Ovary (tissue), 9 donors: ENCODE data around the gene SBNO2. TPM values are rescaled to one million over a fixed set of nuclear protein-coding genes. Genes with fewer than 3 reads are reported as not detected.

Experiments
- DNase-seq, 5 donors: peaks; one replicate each; pipeline ENCODE4 v3.0.0-alpha.2; 2019 to 2020
- H3K27ac ChIP-seq, 2 donors: fragments of 200-600 bp; one replicate each; pipeline versions ENCODE4 v1.5.1 to v1.8.0; 2019 to 2022
- H3K27me3 ChIP-seq: fragments of 200-600 bp; one replicate; pipeline ENCODE4 v1.8.0; 2022
- H3K36me3 ChIP-seq: fragments of 200-600 bp; sonication (generic); one replicate; pipeline ENCODE4 v1.5.1; 2019
- H3K4me1 ChIP-seq: one replicate; pipeline ENCODE4 v1.8.1; 2013; ENCODE audit warnings: mild to moderate bottlenecking, moderate library complexity; ENCODE audit not compliant: insufficient read depth
- H3K4me3 ChIP-seq: fragments of 200-600 bp; sonication (generic); one replicate; pipeline ENCODE4 v1.5.1; 2017
- H3K9me3 ChIP-seq, 2 donors: fragments of 200-600 bp in 1 of 2; sonication (generic) in 1 of 2; one replicate each; pipeline versions ENCODE4 v1.5.1 to v1.8.1; 2013 to 2019; ENCODE audit warnings: mild to moderate bottlenecking in 1 of 2, moderate library complexity in 1 of 2
- EP300 ChIP-seq: sonication (generic); formaldehyde crosslinking; IDR thresholded peaks from one replicate; pipeline ENCODE4 v1.6.1; 2017; ENCODE audit warnings: antibody characterized with exemption
- POLR2A ChIP-seq: fragments of 450-650 bp; IDR thresholded peaks from one replicate; pipeline ENCODE4 v1.6.1; 2017; ENCODE audit warnings: antibody characterized with exemption, mild to moderate bottlenecking, moderate library complexity
- WGBS, 3 donors: extraction: QIAGEN DNeasy Blood & Tissue Kit in 1 of 3; methylation state at CpG; one replicate each; pipeline versions ENCODE4 v1.1.5 to v1.1.7; 2013 to 2017; 5-methylcytosine and 5-hydroxymethylcytosine counted together
- intact Hi-C, 4 donors: fragments of 100-400 bp; cut with DNase I; formaldehyde crosslinking; loops; one replicate each; pipeline versions ENCODE4 v1.11.0 to v1.15.1; 2022 to 2023
- polyA plus RNA-seq, 2 donors: library from polyadenylated mRNA; stranded (reverse); fragments of 200-250 nt in 1 of 2; fragments of 350-450 nt in 1 of 2; fragmentation: Illumina TruSeq in 1 of 2; extraction: RNeasy Lipid Tissue Mini Kit (QIAGEN cat#74804) in 1 of 2; gene quantifications; one replicate each; pipeline ENCODE4 v1.2.3, GENCODE V29; 2013 to 2014
- total RNA-seq, 7 donors: library from RNA; depleted of rRNA in 2 of 7; stranded (reverse); fragments of >200 nt in 2 of 7; fragmentation: NEBNext Ultra II Directional in 3 of 7; extraction: Animal tissue kit (Norgen Biotek cat#: 25700) in 3 of 7; gene quantifications; one replicate each; pipeline versions ENCODE4 v1.1.0 to v1.2.4, GENCODE V29; 2016 to 2023
- TF ChIP-seq, protein P1 (sequence below), 3 donors: fragments of 450-650 bp in 2 of 3; fragments of 200-600 bp in 1 of 3; IDR thresholded peaks; one replicate each; pipeline versions ENCODE4 v1.5.1 to v1.8.0; 2016 to 2022; ENCODE audit warnings: antibody characterized with exemption in 3 of 3, mild to moderate bottlenecking in 1 of 3
- donor health status: DM: no; HTN: no; CAD: no; lungs with moderate emphysema.
- donor health status: DM: no; HTN: no; CAD: no.
- donor health status: Bipolar disorder and iron deficiency.
- donor health status: DM: yes; HTN: yes; CAD: no.
- donor health status: DM: no; HTN: no; CAD: no.
- donor health status: DM: yes; HTN: yes; CAD: no.

Gene SBNO2
- total and polyA plus RNA-seq, 9 donors = 6.1 to 92.6 (median 60.9) TPM

DNA sequence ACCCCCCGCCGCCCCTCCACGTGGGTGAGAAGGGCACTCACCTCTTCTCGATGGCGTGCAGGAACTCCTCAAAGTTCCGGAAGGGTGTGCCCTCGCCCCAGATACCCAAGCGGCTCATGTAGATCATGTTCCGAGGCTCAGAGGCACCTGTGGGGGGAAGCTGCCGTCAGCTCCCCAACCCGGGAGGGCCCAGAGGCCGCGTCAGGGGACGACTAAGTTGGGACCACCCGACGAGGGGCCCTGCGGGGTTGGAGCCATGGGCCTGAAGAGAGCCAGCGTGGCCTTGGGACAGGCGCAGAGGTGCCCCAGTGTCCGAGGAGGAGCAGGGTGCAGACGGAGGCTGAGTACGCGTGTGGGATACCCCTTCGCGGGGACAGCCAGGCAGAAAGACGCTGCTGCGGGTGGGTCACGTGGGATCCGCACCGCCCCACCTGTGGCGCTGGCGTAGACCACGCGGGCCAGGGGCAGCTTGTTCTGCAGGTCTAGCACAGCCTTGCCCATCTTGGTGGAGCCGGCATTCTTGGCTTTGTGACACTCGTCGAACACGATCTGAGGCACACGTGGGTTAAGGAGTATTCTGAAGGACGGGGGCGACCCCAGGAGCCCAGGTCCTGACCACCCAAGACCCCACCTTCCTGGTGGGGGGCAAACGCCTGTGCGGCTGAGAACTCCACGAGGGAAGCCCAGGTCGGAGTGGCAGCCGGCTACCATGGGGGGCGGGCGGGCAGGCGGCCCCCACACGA is 54.4 kb downstream of the SBNO2 start:
- Histone ChIP-seq H3K4me1 (no peaks in the 10 kb centered on the region), H3K4me3 (no peak overlapping the region), H3K9me3 (no peaks in the 10 kb centered on the region), H3K36me3 (no peaks in the 10 kb centered on the region), H3K27me3 (no peaks in the 10 kb centered on the region), H3K27ac (no peak overlapping the region)
- DNase-seq = peak in 1 of 5 donors; percentile 29
- intact Hi-C loops = loop anchor here in 1 of 4 donors (5.0 kb wide), 1 partner anchor 68 kb away; no protein-coding TSS in a partner anchor
- WGBS, 3 donors = 87 to 89% (median 88%) methylated on average over 50 of the region's 50 CpGs
- TF ChIP-seq, protein P1, sequence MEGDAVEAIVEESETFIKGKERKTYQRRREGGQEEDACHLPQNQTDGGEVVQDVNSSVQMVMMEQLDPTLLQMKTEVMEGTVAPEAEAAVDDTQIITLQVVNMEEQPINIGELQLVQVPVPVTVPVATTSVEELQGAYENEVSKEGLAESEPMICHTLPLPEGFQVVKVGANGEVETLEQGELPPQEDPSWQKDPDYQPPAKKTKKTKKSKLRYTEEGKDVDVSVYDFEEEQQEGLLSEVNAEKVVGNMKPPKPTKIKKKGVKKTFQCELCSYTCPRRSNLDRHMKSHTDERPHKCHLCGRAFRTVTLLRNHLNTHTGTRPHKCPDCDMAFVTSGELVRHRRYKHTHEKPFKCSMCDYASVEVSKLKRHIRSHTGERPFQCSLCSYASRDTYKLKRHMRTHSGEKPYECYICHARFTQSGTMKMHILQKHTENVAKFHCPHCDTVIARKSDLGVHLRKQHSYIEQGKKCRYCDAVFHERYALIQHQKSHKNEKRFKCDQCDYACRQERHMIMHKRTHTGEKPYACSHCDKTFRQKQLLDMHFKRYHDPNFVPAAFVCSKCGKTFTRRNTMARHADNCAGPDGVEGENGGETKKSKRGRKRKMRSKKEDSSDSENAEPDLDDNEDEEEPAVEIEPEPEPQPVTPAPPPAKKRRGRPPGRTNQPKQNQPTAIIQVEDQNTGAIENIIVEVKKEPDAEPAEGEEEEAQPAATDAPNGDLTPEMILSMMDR (IDR thresholded peaks at IDR 0.05) = no peak
- TF ChIP-seq POLR2A (no peak), EP300 (no peak)

DNA sequence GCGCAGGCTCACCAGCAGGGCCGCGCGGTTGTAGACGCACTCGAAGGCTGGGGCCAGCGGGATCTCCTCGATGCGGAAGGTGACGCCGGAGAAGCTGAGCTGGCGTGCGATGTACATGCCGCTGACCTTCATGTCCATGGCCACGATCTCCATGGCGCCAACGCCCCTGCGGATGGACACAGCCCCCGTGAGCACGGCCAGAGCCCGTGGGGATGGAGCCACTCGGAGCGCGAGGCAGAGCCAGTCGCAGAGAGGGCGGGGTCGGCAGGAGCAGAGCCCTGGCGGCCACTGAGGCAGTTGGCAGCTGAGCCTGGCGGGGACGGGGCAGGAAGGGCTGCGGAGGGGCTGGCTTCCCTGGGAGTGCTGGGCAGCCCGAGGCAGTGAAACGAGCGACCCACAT is 55.1 kb downstream of the SBNO2 start:
- intact Hi-C loops = no loop called here

DNA sequence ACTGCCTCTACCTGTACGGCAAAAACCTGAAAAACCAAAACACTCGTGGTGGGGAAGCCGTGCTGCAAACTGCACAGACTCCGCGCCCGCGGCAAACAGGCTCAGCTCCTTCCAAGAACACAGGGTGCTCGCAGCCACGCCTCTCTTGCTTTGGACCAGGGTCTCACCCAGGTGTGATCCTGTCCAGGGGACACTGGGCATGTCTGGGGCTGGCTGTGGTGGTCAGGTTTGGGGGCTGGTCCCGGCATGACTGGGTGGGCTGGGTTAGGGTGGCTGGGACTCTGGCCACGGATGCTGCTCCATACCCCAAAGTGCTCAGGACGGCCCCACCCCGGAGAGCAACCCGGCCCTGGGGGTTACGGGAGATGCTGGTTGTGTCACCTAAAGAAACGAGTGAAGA is 56.4 kb downstream of the SBNO2 start:
- peak in 1 of 5 donors; percentile 25 for DNase-seq
- Histone ChIP-seq H3K27me3 (no peaks in the 10 kb centered on the region), H3K9me3 (no peaks in the 10 kb centered on the region), H3K4me1 (peaks cover 11% of the 10 kb centered on the region), H3K36me3 (no peaks in the 10 kb centered on the region), H3K4me3 (no peak overlapping the region), H3K27ac (no peak overlapping the region)
- intact Hi-C loops = no loop called here
- TF ChIP-seq, protein P1 (IDR thresholded peaks at IDR 0.05) = no peak
- no peak for TF ChIP-seq EP300
- no peak for TF ChIP-seq POLR2A
- WGBS, 3 donors = 91 to 93% (median 93%) methylated on average over 16 of the region's 16 CpGs

More for the DNA sequence above, 55.1 kb downstream of the SBNO2 start:
- TF ChIP-seq, protein P1 (IDR thresholded peaks at IDR 0.05) = no peak
- TF ChIP-seq EP300 (no peak), POLR2A (no peak)
- WGBS, 3 donors = 88 to 91% (median 91%) methylated on average over 34 of the region's 34 CpGs
- H3K4me3 ChIP-seq = no peak overlapping the region
- no peaks in the 10 kb centered on the region for H3K9me3 ChIP-seq
- DNase-seq = peak in 2 of 5 donors; percentile 34 to 48
- no peaks in the 10 kb centered on the region for H3K27me3 ChIP-seq
- H3K36me3 ChIP-seq = no peaks in the 10 kb centered on the region
- peaks cover under 1% of the 10 kb centered on the region for H3K4me1 ChIP-seq
- H3K27ac ChIP-seq = no peak overlapping the region

DNA sequence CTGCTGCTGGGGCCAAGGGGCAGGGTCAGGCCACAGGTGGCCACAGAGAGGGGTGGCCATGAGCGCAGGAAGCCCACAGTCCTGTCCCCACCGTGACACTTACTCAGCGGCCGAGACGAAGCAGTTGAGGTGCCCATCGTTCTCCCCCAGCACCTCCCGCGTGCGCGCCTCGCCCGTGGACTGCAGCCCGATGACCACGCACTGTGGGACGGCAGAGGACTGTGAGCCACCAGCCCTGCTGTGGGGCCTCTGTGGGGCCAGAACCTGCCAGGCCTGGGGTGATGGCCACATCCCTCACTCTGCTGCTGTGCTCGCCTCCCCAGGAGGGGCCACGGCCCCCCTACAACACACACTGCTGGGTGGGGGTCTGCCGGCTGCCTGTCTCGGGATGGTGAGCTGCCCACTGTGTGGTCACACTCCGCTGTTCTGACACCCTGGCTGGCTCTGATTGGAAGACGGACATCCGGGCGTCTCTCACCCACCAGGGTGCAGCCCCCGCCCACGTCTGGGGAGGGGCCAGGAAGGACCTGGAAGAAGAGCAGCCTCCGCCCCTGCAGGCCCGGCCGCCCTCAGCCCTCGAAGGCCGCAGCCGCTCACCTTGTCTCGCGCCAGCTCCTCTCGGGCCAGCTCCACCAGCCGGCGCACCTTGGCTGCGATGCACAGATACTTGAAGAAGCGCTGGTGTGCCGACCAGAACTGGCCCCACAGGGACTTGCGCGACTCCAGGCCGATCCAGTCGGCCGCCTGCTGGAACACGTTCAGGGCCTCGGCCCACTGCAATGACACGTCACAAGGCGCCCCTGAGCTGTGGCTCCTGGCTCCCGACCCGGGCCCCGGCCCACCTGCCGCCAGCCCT is 57.1 kb downstream of the SBNO2 start:
- H3K4me1 ChIP-seq = peaks cover 13% of the 10 kb centered on the region
- intact Hi-C loops = no loop called here
- no peaks in the 10 kb centered on the region for H3K9me3 ChIP-seq
- 84 to 91% (median 88%) methylated on average over 43 to 52 of the region's 52 CpGs for WGBS, 3 donors
- H3K36me3 ChIP-seq = no peaks in the 10 kb centered on the region
- H3K27ac ChIP-seq = no peak overlapping the region
- no peaks in the 10 kb centered on the region for H3K27me3 ChIP-seq
- DNase-seq = no peak
- no peak overlapping the region for H3K4me3 ChIP-seq
- TF ChIP-seq, protein P1 (IDR thresholded peaks at IDR 0.05) = no peak
- TF ChIP-seq POLR2A (no peak), EP300 (no peak)
